Left forelimb (tissue), 1 donor: ENCODE measurements around the gene PDZD8.
"Not testable (repeated sequence)": the region's sequence is repeated elsewhere in the genome, so short reads cannot be mapped to it uniquely, and the experiment has no call there.

Source experiments
- DNase-seq: peaks from one replicate; pipeline ENCODE4 v3.0.0-alpha.2; 2018; ENCODE audit warnings: low spot score

The PDZD8 gene

DNA sequence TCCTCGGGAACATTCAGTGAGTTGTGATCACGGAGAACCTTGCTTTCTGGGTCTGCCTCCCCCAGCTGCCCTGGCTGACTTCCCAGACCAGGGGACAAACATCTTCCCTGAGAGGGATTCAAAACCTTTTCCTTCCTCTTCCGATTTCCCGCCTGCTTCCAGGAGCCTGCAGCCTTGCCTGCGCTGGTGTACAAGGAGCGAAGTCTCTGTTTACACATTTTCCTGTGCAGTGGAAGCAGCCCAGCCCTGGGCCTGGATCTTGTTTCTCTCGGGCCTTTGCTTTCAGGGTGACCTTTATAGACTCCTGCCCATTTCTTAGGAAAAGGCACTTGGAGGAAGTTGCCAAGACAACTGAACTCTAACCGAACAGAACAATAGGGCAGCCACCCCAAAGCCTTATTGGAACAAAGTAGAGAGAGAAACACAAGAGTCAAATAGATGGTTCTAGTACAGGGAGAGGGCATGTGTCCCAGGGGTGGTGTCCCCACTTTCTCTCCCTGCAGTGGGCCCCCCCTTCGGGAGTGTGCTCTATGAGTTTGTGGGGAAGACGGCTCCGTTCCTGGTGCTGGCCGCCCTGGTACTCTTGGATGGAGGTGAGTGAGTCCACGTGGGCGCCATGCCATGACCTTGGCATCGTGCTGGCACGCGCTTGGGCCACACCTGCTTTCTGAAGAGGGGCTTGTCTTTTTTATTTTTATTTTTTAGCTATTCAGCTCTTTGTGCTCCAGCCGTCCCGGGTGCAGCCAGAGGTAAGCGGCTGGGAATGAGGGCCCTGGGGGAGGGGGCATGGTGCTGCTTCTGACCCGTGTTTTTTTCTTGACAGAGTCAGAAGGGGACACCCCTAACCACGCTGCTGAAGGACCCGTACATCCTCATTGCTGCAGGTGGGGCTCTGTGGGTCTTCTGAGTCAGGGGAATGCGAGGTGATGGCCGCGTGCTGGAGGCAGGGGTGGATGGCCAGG, 120.2 kb downstream of the PDZD8 start:
- DNase-seq = no peak

GRCh38 chr10:117254338-117254737, 120.9 kb downstream of the PDZD8 start:
- no peak for DNase-seq

DNA sequence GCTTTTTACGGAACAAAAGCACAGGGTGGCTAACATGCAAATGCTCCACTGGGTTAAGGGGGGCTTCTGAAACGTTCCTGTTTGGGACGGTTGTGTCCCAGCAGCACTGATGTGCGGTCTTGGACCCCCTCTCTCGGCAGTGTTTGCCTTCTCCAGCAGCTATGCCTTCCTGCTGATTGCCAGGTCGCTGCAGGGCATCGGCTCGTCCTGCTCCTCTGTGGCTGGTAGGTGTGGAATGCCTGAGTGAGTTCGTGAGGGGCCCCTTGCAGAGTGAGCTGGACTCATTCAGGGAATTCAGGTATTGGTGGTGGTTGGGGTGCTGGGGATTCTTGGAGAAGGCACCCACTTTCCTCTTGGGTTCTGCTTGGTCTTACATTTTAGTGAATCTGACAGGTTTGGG, 121.3 kb downstream of the PDZD8 start:
- DNase-seq = no peak

- no peak for DNase-seq
Measured at GRCh38 chr10:117250411-117250810, 124.8 kb downstream of the PDZD8 start.

GRCh38 chr10:117249493-117250093, 125.6 kb downstream of the PDZD8 start:
- DNase-seq = no peak

GRCh38 chr10:117248750-117249465, 126.3 kb downstream of the PDZD8 start:
- DNase-seq = no peak

- no peak for DNase-seq
Measured at GRCh38 chr10:117246997-117247671, 128.1 kb downstream of the PDZD8 start.

DNA sequence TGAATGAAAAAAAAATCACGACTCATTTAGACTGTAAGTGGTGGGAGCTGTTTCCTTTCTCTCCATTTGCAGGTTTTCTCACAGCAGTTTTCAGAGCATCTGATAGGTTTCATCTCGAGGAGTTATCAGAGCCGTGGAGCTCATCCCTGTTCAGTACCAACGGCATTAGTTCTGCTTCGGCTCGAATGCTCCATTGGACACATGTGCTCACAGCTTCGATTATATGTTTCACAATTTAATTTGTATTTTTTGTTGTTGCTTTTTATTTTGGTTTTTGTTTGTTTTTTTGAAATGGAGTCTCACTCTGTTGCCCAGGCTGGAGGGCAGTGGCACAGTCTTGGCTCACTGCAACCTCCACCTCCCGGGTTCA, 132.8 kb downstream of the PDZD8 start:
- no peak for DNase-seq

DNA sequence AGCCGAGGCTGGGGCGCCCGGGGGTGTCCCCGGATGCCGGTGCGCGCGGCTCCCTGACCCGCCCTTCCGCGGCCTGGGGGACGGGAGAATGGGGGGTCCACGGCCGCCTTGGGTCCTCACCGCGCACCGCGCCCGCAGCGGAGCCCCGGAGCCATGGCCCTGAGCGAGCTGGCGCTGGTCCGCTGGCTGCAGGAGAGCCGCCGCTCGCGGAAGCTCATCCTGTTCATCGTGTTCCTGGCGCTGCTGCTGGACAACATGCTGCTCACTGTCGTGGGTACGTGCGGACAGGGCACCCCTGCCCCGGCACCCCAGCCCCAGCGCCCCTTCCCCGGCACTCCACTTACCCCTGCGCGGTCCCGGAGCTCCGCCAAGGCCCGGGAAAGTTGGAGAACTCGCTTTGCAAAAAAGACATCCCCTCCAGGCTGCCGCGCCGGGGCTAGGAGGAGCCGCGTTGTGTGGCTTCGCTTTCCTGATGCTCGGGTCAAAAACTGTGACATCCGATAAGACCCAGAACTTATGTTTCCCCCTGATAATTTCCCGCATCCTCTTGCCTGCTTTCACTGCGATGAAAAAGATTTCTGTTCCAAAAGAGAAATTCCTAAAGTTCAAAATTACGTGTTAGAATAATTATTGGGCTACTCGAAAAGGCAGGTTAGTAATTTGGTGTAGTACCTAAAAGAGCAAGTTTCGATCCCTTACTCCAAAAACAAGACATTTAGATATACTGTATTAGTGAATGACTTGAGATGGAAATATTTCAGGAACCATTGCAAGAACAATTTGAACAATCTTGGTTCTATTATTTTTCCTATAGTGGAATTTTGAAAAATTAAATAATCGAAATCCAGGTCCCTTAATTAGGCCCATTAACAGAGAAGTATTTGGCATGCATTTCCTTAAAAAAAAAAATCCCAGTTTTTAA, 133.4 kb downstream of the PDZD8 start:
- no peak for DNase-seq

GRCh38 chr10:117240621-117241529, 134.4 kb downstream of the PDZD8 start, which contains the start of gene SLC18A2:
Gene SLC18A2 (plus strand): TSS chr10:117241114. CDS start chr10:117241694, 580 bp downstream.
- DNase-seq = no peak

- DNase-seq = no peak
Measured at GRCh38 chr10:117239721-117240620, 135.3 kb downstream of the PDZD8 start.

DNA sequence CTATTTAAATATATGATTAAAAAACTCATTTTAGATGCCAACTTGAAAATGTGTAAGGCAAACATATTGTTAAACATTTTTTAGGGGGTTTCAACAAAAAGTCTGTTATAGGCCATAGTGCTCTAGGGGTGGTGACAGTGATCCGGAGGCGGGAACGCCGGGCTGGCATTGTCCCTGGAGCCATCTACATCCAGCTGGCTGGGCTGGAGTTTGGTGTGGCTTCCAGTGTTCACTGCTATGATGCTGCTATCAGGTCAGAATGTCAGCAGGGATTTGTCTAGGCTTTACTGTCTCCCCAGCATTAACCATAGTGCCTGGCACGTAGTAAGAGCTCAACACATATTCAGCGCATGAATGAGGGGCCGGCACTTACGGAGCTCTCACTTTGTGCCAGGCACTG, 136.2 kb downstream of the PDZD8 start:
- DNase-seq = no peak

- DNase-seq = no peak
Measured at GRCh38 chr10:117237401-117237991, 137.7 kb downstream of the PDZD8 start.

GRCh38 chr10:117230107-117230506, 145.1 kb downstream of the PDZD8 start:
- not testable (repeated sequence) for DNase-seq

GRCh38 chr10:117228210-117228609, 147.0 kb downstream of the PDZD8 start:
- no peak for DNase-seq
